Left ventricle myocardium inferior (tissue), 1 donor: Measurements from ENCODE around the gene AGAP1. TPM values are rescaled to one million over a fixed set of nuclear protein-coding genes. Genes with fewer than 3 reads are reported as not detected.

Experiments
- DNase-seq: peaks from one replicate; pipeline ENCODE4 v3.0.0-alpha.2; 2020
- H3K27ac ChIP-seq: fragments of 200-600 bp; replicated peaks from 2 replicates; pipeline ENCODE4 v1.8.0; 2021
- H3K27me3 ChIP-seq: fragments of 200-600 bp; 2 replicates; pipeline ENCODE4 v1.8.0; 2021; ENCODE audit warnings: low read depth
- H3K36me3 ChIP-seq: fragments of 200-600 bp; 2 replicates; pipeline ENCODE4 v1.8.0; 2021
- H3K4me1 ChIP-seq: fragments of 200-600 bp; 2 replicates; pipeline ENCODE4 v1.8.0; 2021
- H3K4me3 ChIP-seq: fragments of 200-600 bp; 2 replicates; pipeline ENCODE4 v1.8.0; 2021; ENCODE audit warnings: mild to moderate bottlenecking, moderate library complexity
- H3K9me3 ChIP-seq: fragments of 200-600 bp; replicated peaks from 2 replicates; pipeline ENCODE4 v1.8.0; 2021
- intact Hi-C: fragments of 100-400 bp; cut with micrococcal nuclease; formaldehyde crosslinking; loops from one replicate; pipeline ENCODE4 v1.11.0; 2022
- total RNA-seq: library from RNA; stranded (reverse); fragmentation: NEBNext Ultra II Directional; extraction: Animal tissue kit (Norgen Biotek cat#: 25700); gene quantifications from one replicate; pipeline ENCODE4 v1.2.1, GENCODE V29; 2021
- TF ChIP-seq, protein P1 (sequence below): fragments of 200-600 bp; IDR thresholded peaks from 2 replicates; pipeline ENCODE4 v1.8.0; 2021; ENCODE audit warnings: antibody characterized with exemption, mild to moderate bottlenecking, borderline replicate concordance
- donor health status: DM: no; HTN: yes; CAD: no; lungs with severe emphysema.

The AGAP1 gene
- total RNA-seq, 1 donor from 2014 or later: 18.1 TPM

DNA sequence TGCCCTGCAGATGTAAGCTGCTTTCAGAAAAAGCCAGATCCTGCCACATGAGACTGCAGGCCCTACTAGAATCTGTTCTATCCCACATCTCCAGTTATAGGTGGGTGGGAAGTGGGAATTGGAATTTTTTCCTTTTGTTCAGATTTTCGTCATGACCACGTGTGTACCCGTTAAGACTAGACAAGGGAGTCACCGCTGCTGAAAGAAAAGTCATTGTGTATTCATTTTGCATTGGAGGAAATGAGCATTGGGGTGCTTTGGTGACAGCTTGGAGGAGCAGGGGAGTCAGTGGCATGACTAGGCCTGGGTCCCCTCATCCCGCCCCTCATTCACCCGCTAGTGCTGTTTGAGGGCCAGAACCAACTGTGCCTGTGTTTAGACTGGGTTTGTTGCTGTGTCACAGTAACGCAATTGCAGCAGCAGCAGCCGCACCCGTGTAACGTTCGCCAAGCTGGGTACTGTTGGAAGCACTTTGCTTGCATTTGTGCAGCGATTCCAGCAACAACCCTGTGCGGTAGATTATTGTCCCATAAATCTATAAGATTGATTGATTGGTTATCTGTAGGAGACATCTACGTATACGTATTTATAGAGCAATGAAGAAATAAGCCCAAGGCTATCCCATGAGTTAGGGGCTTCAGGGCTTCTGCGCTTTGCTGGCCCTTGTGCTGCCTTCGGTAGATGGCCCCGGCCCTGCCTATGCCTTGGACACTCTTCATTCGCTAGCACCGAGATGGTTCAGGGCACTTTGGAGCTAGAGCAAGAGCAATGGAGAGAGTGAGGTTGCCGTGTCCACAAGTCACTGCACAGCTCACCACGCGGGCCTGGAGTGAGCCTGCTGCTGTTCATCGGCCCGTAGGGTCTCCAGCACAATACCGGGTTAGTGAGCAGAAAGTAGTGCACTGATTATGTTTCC, 194.9 kb downstream of the AGAP1 start:
- Histone ChIP-seq H3K36me3 (no peaks in the 10 kb centered on the region), H3K4me3 (no peak overlapping the region), H3K9me3 (no peaks in the 10 kb centered on the region), H3K4me1 (peaks cover 44% of the 10 kb centered on the region), H3K27ac (no peak overlapping the region), H3K27me3 (no peaks in the 10 kb centered on the region)
- intact Hi-C loops: no loop called here
- DNase-seq: no peak
- TF ChIP-seq, protein P1, sequence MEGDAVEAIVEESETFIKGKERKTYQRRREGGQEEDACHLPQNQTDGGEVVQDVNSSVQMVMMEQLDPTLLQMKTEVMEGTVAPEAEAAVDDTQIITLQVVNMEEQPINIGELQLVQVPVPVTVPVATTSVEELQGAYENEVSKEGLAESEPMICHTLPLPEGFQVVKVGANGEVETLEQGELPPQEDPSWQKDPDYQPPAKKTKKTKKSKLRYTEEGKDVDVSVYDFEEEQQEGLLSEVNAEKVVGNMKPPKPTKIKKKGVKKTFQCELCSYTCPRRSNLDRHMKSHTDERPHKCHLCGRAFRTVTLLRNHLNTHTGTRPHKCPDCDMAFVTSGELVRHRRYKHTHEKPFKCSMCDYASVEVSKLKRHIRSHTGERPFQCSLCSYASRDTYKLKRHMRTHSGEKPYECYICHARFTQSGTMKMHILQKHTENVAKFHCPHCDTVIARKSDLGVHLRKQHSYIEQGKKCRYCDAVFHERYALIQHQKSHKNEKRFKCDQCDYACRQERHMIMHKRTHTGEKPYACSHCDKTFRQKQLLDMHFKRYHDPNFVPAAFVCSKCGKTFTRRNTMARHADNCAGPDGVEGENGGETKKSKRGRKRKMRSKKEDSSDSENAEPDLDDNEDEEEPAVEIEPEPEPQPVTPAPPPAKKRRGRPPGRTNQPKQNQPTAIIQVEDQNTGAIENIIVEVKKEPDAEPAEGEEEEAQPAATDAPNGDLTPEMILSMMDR: no peak

DNA sequence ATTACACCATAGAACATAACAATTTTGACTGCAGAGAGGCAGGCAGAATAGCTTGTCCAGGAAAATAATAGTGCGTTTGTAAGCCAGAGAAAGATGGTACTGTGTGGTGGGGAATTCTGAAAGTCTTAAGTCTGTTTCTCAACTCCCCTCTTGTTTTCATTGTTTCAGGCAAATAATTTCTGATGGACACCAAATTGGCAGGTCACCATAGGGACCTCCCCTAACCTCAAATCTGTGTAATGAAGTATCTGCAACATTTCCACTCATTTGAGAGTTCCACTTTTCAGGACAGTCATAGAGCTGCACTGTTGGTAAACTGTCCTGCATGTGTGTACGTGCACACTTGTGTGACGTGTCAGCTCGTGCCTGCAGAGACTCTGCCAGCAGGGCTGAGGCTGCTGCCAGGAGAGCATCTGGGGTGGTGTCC, 195.6 kb downstream of the AGAP1 start:
- TF ChIP-seq, protein P1: no peak
- no peaks in the 10 kb centered on the region for H3K27me3 ChIP-seq
- no peak for DNase-seq
- intact Hi-C loops: no loop called here
- H3K4me3 ChIP-seq: no peak overlapping the region
- peaks cover 42% of the 10 kb centered on the region for H3K4me1 ChIP-seq
- H3K9me3 ChIP-seq: no peaks in the 10 kb centered on the region
- no peaks in the 10 kb centered on the region for H3K36me3 ChIP-seq
- H3K27ac ChIP-seq: no peak overlapping the region

DNA sequence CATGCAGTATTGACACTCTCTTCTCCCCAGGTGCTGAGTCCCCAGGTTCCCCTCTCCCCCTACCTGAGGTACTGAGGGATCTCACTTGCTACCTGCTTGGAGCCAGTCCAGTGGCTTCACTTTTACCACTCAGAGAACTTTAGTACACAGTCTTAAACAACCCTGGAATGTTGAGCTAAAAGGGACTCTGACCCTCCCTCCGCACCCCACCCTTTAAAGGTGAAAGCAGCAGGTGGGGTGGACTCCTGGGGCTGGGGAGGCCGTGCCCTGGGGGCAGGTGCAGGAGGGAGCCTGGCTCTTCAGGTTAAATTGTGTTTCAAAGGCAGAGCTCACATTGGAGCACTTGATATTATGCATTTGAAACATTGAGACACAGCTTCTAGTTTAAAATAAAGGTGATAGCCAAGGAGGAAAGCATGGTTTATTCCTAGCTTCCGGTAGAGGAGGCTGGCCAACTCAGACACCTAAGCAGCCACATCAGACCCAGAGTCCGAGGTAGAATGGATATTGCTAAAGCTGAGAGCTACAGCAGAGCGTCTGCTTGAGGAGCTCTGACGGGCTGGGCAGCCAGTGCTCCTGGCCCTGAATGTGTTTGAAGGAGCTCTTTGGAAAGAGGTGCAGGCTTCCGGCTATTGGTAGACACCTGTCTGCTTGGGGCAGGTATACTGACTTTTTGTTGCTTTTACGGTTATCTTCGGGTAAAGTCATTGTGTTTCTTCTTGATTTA, 196.4 kb downstream of the AGAP1 start:
- Histone ChIP-seq H3K27ac (no peak overlapping the region), H3K4me3 (no peak overlapping the region), H3K4me1 (peaks cover 34% of the 10 kb centered on the region), H3K27me3 (no peaks in the 10 kb centered on the region), H3K9me3 (no peaks in the 10 kb centered on the region), H3K36me3 (no peaks in the 10 kb centered on the region)
- DNase-seq: no peak
- TF ChIP-seq, protein P1: no peak
- intact Hi-C loops: no loop called here

DNA sequence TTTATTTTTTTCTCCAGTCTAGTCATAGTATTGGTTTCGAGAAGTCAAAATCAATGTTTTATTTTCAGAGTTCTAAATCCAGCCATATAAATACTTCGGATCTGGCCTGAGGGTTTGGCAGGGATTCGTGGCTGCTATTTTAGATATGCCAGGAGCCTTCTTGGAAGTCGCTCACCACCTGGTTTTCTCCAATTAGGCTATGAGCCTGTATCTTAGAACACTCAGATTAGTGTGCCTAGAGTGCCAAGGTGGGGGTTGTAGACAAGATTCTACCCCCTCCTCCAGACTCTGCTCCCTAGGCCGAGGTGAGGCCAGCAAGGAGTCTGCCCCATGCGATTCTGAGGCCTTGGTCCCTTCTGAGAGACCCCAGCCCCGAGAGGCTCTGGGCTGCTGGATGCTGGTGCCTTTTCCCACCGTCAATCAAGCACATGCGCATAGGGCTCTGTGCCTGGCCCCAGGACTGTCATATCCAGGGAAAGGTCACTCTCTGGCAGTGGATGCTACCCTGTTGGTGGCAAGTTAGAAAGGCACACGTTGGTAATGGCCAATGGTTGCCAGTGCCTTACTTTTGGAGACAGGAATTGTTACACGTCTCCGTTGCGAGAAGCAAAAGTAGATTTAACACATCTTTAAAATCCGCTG, 197.1 kb downstream of the AGAP1 start:
- Histone ChIP-seq H3K27me3 (no peaks in the 10 kb centered on the region), H3K27ac (no peak overlapping the region), H3K36me3 (no peaks in the 10 kb centered on the region), H3K9me3 (no peaks in the 10 kb centered on the region), H3K4me3 (no peak overlapping the region), H3K4me1 (peaks cover 28% of the 10 kb centered on the region)
- no peak for DNase-seq
- TF ChIP-seq, protein P1: no peak
- intact Hi-C loops: no loop called here

DNA sequence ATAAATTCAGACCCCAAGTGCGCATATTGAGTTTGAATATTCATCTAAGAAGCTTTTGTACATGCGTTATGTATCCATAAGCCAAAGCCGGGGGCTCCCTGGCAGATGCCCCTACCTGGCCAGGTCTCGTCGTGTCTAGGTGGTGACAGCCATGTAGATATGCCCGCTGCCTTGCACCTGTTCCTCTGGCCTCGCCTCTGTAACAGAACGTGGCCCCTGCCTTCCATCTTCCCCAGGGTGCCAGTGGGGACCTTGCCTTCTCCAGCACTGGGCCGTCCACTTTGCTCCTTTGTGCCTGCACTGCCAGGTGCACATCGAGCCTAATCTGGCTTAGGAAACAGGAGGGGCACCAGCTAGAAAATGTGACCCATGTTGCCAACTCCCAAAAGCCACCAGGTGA, 198.2 kb downstream of the AGAP1 start:
- DNase-seq: no peak
- intact Hi-C loops: no loop called here
- no peak overlapping the region for H3K4me3 ChIP-seq
- H3K27ac ChIP-seq: no peak overlapping the region
- no peaks in the 10 kb centered on the region for H3K27me3 ChIP-seq
- no peaks in the 10 kb centered on the region for H3K36me3 ChIP-seq
- TF ChIP-seq, protein P1: no peak
- peaks cover 28% of the 10 kb centered on the region for H3K4me1 ChIP-seq
- no peaks in the 10 kb centered on the region for H3K9me3 ChIP-seq
